ENCODE measurements around the gene IL10RB. TPM values are rescaled to one million over a fixed set of nuclear protein-coding genes. Genes with fewer than 3 reads are reported as not detected.

The IL10RB gene
- polyA plus RNA-seq, 4 donors = 27.7 to 31.0 (median 29.0) TPM

DNA sequence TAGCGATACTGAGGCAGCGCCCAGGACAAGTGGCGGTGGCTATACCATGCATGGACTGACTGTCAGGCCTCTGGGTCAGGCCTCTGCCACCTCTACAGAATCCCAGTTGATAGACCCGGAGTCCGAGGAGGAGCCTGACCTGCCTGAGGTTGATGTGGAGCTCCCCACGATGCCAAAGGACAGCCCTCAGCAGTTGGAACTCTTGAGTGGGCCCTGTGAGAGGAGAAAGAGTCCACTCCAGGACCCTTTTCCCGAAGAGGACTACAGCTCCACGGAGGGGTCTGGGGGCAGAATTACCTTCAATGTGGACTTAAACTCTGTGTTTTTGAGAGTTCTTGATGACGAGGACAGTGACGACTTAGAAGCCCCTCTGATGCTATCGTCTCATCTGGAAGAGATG, 3.2 kb upstream of the IL10RB start:
- no peak for DNase-seq (ENCODE audit: low read depth in 4 of 4, low spot score in 3 of 4)

GRCh38 chr21:33264561-33264960, 1.6 kb upstream of the IL10RB start:
- no peak for DNase-seq (ENCODE audit: low read depth in 4 of 4, low spot score in 3 of 4)

DNA sequence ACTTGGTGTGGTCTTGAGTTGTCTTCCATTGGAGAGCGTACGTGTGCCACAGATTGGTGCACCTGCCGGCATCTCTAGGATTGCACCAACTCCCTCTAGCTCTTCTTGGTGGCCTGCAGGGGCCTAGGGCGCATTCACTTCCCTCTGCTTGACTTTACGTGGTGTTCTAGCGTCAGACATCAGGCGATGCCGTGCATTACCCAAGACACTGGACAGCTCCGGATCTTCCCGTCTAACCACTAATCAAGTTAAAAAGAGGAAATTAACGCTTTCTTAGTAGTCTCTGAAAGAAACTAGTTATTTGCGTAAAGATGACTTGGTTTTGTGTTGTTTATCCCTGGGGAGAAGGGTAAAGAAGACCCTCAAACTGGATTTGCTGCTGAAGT, 510 bp upstream of the IL10RB start:
- no peak for DNase-seq (ENCODE audit: low read depth in 4 of 4, low spot score in 3 of 4)

DNA sequence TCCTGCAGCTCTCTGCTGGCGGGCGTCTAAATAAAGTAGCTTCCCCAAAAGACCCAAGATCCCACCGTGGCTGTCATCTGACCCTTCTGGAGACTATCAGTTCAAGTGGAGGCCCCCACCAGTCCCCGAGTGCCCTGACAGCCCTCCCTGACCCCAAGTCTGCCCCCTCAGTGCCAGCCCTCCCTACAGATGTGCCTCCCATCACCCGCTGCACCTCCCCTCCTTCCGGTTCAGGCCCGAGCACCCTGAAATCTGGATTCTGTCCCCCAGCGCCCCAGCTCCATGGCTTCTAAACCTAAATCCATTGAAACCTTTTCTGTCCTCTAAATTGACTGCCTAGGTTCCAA, 595 bp downstream of the IL10RB start:
- DNase-seq (ENCODE audit: low read depth in 4 of 4, low spot score in 3 of 4) = no peak

GRCh38 chr21:33267250-33267649, 1.1 kb downstream of the IL10RB start:
- no peak for DNase-seq (ENCODE audit: low read depth in 4 of 4, low spot score in 3 of 4)

- DNase-seq (ENCODE audit: low read depth in 4 of 4, low spot score in 3 of 4) = no peak
These were observed 2.2 kb downstream of the IL10RB start for GRCh38 chr21:33268393-33268736.

DNA sequence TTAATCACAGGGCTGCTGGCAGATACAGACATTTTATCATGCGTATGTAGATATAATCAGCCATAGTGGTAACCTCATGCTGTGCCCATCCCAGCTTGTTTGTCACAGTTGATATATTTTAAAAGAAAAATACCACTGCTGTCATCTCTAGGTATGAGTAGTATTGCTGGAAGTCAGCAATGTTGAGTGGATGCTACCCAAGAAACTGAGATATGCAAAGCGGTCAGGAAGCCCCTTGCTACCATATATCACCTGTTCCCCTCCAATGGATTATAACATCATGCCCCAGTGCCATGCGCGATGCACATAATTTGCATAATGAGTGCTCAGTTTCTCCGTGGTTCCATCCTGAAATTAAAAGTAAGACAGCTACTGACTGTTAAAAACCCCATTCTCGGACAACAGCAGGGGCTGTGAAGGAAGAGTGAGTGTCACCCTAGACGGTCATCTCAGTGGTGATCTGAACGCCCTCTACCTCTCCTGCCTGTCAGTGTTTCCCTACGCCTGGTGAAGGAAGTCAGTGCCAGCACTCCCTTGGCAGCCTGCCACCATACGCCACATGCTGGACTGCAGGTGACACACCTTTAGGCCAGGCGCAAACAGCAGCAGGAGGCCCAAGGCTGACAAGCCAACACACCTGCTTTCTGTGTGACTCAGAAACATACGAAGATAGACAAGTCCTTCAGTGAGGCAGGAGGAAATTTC, 2.7 kb downstream of the IL10RB start:
- no peak for DNase-seq (ENCODE audit: low read depth in 4 of 4, low spot score in 3 of 4)

- no peak for DNase-seq (ENCODE audit: low read depth in 4 of 4, low spot score in 3 of 4)
These were observed 4.8 kb downstream of the IL10RB start for GRCh38 chr21:33270986-33271385.

GRCh38 chr21:33273044-33273443, 6.9 kb downstream of the IL10RB start:
- DNase-seq (ENCODE audit: low read depth in 4 of 4, low spot score in 3 of 4) = no peak

- no peak for DNase-seq (ENCODE audit: low read depth in 4 of 4, low spot score in 3 of 4)
These were observed 12.6 kb downstream of the IL10RB start for GRCh38 chr21:33278721-33279120.

GRCh38 chr21:33279330-33279820, 13.2 kb downstream of the IL10RB start:
- no peak for DNase-seq (ENCODE audit: low read depth in 4 of 4, low spot score in 3 of 4)

- DNase-seq (ENCODE audit: low read depth in 4 of 4, low spot score in 3 of 4) = no peak
These were observed 15.0 kb downstream of the IL10RB start for GRCh38 chr21:33281096-33281652.

GRCh38 chr21:33283203-33283602, 17.0 kb downstream of the IL10RB start:
- no peak for DNase-seq (ENCODE audit: low read depth in 4 of 4, low spot score in 3 of 4)

DNA sequence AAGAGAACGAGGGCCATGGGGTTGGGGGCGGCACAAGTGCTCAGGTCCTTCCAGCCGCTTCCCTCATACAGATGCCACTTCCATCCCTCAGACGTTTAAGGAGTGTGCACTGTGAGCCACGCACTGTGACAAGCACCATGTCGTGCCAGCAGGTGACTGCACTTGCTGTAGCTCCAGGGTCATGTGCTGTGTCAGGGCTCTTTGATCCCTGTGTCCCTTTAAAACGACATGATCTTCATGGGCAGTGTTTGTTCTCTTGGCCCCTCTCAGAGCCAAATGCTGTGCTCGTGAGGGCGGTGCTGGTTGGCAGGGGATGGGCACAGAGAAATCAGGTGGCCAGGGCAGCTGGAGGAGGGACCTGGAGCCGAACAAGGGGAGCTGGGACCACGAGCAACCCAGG, 19.9 kb downstream of the IL10RB start:
- no peak for DNase-seq (ENCODE audit: low read depth in 4 of 4, low spot score in 3 of 4)

DNA sequence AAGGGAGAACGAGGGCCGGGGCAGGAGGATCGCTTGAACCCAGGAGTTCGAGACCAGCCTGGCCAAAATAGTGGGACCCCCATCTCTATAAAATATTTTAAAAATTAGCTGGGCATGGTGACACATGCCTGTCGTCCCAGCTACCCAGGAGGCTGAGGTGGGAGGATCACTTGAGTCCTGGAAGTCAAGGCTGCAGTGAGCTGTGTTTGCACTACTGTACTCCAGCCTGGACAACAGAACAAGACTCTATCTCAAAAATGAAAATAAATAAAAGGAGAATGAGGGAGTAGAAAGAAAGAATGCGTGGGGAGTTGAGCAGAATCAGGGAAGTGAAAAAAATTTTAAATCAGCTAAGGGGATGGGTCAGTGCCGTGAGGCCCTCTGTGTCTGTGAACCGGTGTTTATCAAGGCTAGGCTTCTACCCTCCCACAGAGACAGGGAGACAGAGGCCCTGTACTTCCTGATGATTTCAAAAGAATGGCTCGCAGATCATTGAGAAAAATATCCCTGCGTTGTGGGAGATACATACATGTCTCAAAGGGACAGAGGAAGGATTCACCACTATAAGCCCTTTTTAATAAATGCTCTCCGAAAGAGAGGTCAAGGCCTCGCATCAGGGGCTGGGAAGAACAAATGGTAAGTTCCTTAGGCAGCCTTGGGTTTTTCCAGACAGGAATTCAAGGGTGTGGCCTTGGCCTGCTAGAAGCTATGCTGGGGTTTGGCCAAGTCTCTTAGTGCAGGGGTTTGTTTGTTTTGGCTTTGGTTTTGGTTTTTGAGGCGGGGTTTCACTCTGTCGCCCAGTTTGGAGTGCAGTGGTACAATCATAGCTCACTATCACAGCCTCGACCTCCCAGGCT, 20.7 kb downstream of the IL10RB start:
- peak in 1 of 4 donors; percentile 43 for DNase-seq (ENCODE audit: low read depth in 4 of 4, low spot score in 3 of 4)

DNA sequence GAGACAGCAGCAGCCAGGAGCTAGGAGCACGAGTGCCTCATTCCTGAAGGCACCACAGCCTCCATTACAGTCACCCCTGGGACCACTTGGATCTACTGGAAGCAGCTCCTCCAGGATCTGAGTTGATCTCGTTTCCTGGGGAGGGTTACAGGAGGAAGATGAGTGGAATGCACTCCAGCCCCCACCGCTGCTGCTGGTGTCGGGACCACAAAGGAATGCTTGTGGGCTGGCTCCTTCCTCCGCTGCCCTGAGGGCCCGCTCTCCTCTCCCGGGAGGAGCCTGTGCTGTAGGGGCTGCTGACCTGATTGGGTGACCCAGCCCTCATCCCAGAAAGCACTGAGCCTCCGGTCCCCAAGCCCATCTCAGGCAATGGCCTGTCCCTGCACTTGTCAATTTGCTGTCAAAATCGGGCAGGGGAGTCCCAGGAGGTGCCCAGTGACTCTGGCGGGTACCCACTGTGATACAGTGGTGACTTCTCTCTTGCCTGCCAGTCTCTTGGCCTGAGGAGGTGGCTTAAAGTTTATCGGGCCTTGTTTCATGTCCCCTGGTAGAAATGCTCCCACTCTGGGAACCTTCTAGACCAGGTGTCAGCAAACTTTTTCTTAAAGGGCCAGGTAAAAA, 23.1 kb downstream of the IL10RB start:
- DNase-seq (ENCODE audit: low read depth in 4 of 4, low spot score in 3 of 4) = no peak

DNA sequence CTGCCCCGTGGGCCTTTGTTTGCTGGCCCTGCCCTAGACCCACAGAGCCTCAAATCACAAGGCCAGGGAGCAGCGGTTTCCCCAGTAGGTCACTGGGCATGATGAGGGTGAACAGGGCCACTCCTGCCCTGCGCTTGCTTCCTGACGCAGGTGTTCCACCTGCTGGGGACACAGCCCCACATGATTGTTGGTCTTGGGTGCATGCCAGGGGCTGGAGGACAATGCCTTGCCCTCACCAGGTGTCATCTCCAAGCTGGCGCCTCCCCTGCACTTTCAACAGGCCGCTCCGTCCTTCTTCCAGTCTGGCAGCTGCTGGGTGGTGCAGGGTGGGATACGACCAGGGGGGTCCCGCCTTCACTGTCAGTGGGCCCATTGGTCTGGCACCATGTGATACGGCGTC, 24.3 kb downstream of the IL10RB start:
- DNase-seq (ENCODE audit: low read depth in 4 of 4, low spot score in 3 of 4) = no peak

GRCh38 chr21:33291686-33292085, 25.5 kb downstream of the IL10RB start:
- DNase-seq (ENCODE audit: low read depth in 4 of 4, low spot score in 3 of 4) = no peak

DNA sequence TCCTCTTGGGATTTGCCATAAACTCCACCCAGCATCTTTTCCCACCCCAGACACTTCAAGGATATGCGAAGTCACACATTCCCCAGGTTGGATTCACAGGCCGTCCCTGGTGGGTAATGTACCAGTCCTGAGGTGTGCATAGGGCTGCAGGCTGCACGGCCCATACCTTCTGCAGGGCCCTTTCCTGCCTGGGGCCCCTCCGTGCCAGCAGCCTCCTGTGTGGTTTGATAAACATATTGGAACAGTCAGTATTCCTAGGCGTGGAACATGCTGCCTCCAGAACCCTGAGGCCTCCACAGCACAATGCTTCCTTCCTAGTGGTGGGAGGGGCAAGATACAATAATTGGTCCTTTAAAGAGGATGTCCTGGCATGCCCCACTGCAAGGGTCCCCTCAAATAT, 26.6 kb downstream of the IL10RB start:
- DNase-seq (ENCODE audit: low read depth in 4 of 4, low spot score in 3 of 4) = no peak

GRCh38 chr21:33293136-33293535, 27.0 kb downstream of the IL10RB start:
- no peak for DNase-seq (ENCODE audit: low read depth in 4 of 4, low spot score in 3 of 4)

DNA sequence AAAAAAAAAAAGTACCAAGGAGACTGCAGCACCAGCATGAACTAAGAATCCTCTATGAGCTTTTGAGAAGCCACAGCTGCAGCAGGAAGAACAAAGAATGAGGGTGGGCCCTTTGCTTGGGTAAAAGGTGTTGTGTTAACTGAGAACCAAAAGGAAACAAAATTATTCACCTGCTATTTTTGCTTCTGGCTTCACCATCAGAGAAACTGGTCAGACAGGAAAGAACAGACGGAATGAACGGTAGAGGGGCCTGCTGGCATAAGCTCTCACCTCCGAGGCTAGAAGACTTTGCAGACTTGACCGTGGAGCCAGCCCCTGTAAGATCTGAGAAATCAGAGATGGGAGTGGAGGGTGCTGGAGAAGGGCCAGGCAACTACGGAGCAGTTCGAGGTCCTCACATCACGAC, 27.6 kb downstream of the IL10RB start:
- DNase-seq (ENCODE audit: low read depth in 4 of 4, low spot score in 3 of 4) = no peak

Measured in right renal pelvis (tissue), 4 donors.